Fibroblast of skin of right biceps (primary cell): ENCODE measurements around the gene P3R3URF.
A peak's percentile ranks its signal among the peaks of the same experiment; 100 is the strongest.

Source experiments
- DNase-seq: peaks from one replicate; pipeline ENCODE4 v3.0.0-alpha.2; 2013

P3R3URF gene

GRCh38 chr1:46131712-46132528 is 44.4 kb downstream of the P3R3URF start:
- DNase-seq: peak; percentile 39

DNA sequence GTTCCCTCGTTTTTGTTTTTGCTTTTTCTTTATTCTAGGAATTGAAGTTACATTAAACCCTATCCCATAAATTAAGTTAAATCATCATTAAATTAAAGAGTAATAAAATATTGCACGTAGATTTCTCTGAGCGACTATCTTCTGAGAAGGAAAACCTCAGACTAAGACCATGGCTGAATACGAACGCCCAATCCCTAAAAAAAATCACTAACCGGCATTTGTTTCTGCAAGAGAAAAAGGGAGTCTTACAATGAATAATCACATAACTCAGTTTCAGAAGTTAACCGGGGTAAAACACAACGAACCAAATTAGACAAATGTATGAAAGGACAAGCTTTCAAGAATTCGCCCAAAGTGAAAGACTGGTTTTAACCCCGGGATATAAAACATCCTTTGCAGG is 45.2 kb downstream of the P3R3URF start:
- DNase-seq: no peak

DNA sequence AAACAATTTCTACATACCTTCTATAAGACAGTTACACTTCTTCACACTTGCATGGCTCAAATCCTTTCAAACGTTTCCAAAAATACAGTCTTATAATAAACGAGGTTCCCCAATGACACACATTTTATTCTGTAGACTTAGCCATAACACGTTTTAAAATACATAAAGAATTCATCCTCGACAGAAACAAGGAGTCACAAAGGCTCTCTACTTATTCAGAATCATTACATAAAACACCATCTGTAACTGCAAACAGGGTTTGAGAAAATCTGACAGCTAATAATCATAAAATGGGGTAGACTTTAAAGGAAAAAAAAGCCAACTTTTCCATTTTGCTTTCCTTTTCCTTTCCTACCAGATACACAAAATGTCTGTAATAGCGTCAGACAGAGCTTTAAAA is 45.7 kb downstream of the P3R3URF start:
- DNase-seq: no peak

DNA sequence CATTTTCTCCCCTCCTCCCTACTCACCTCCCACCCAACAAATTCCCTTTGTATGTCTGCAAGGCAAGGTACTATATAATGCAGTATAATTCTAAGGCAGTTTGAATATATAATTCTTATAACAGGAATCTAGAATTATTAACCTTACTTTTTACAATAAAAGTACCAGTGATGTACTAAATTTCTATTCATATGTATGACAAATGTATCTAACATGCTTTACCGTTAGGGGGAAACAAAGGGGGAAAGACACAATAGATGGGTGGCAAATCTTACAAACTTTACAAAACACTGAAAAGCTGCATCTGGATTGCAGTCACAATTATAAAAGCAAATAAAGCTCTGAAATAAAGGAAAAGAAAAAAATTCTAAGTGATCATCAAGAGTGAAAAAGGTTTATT is 46.2 kb downstream of the P3R3URF start:
- DNase-seq: no peak

DNA sequence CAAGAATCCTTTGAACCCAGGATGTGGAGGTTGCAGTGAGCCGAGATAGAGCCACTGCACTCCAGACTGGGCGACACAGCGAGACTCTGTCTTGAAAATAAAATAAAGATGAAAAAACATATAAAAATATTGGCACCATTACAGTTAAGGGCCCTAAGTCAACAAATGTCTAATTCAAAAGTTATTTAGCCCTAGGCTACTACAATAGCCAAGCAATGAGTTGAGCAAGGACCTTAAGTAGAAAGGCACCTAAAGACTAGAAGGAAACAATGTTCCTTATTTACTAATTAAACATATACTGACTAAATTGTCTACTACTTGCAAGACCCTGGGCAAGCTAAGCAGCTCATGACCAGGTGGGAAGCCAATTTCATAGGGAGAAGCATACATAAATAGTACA is 47.9 kb downstream of the P3R3URF start:
- DNase-seq: no peak
